H54 (cell line): ENCODE data around the gene GCAT.

Experiments
- DNase-seq: peaks from one replicate; pipeline ENCODE4 v3.0.0; 2011; ENCODE audit warnings: low spot score, mixed read lengths; ENCODE audit not compliant: insufficient read length
- FAIRE-seq: peaks from 3 replicates; lab custom pipeline; 2011; peaks lifted over from hg19 to GRCh38; lab: Jason Lieb, UNC
- POLR2A ChIP-seq: IDR thresholded peaks from 2 replicates; pipeline ENCODE4 v1.6.1; 2011; ENCODE audit warnings: low read depth, mild to moderate bottlenecking, low read length

Gene GCAT

GRCh38 chr22:37852418-37852817 is 44.7 kb downstream of the GCAT start:
- no peak for TF ChIP-seq POLR2A
- no peak for FAIRE-seq
- no peak for DNase-seq

GRCh38 chr22:37854946-37855345 is 47.2 kb downstream of the GCAT start:
- no peak for TF ChIP-seq POLR2A
- FAIRE-seq (no peak), DNase-seq (no peak)

GRCh38 chr22:37855462-37855861 is 47.7 kb downstream of the GCAT start:
- no peak for TF ChIP-seq POLR2A
- DNase-seq (no peak), FAIRE-seq (no peak)

GRCh38 chr22:37860796-37861421 is 53.2 kb downstream of the GCAT start:
- DNase-seq, result no peak
- FAIRE-seq, result no peak
- TF ChIP-seq POLR2A, result no peak

DNA sequence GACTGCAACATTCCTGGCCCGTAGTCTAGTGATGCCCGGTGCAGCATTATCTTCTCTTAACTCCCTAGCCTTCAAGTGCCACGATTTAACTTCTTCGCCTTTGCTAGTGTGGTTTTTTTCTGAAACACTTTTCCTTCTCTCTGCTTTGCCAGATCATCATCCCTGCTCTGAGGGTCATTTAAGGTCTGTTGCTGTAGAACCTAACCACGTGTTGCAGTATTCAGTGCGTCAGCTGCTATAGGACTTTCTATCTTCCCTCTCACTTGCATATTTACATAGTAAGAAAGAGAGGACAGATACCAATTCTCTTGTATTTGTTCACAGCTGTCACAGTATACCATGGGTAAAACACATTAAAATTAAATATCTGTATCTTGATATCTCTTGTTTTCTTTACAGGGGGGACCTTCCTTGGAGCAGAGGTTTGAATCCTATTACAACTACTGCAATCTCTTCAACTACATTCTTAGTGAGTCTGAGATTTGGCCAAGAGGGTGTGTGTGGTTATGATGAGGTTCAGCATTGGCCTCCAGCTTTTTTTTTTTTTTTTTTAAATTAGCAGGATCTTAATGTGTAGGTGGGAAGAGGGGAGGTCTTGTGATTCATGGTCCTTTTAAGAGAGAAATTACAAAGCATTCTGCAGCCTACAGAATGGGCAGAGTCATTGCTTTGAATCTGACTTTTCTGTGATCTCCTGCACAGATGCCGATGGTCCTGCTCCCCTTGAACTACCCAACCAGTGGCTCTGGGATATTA is 55.0 kb downstream of the GCAT start:
- no peak for TF ChIP-seq POLR2A
- FAIRE-seq, result no peak
- no peak for DNase-seq

- TF ChIP-seq POLR2A, result no peak
- DNase-seq (no peak), FAIRE-seq (no peak)
Observed at GRCh38 chr22:37865510-37865909, 57.8 kb downstream of the GCAT start.
